CD4-positive, CD25-positive, alpha-beta regulatory T cell (primary cell): ENCODE measurements around the gene FBXW7. TPM values are rescaled to one million over a fixed set of nuclear protein-coding genes. Genes with fewer than 3 reads are reported as not detected.
A peak's percentile ranks its signal among the peaks of the same experiment; 100 is the strongest.

Experiments
- ATAC-seq, 2 donors: fragments of 150-1000 bp; cut with Tn5 transposase; one replicate each; pipeline ENCODE4 v1.10.0; 2021; ENCODE audit warnings: low read depth in 2 of 2, moderate number of reproducible peaks in 2 of 2, moderate library complexity in 1 of 2
- DNase-seq, 3 donors: peaks; one replicate each; pipeline versions ENCODE4 v3.0.0 to v3.0.0-alpha.2; 2012 to 2022; ENCODE audit warnings: mixed read lengths in 1 of 3
- H3K27ac ChIP-seq: one replicate; pipeline ENCODE4 v1.7.0; 2013; ENCODE audit warnings: mild to moderate bottlenecking, low read length; ENCODE audit not compliant: insufficient read depth, poor library complexity, severe bottlenecking
- H3K27me3 ChIP-seq: one replicate; pipeline ENCODE4 v1.7.0; 2013; ENCODE audit warnings: low read length; ENCODE audit not compliant: control insufficient read depth, insufficient read depth
- H3K36me3 ChIP-seq: one replicate; pipeline ENCODE4 v1.7.0; 2013; ENCODE audit warnings: mild to moderate bottlenecking, low read length, moderate library complexity; ENCODE audit not compliant: control insufficient read depth, insufficient read depth
- H3K4me1 ChIP-seq: 2 replicates; pipeline ENCODE4 v1.7.0; 2013; ENCODE audit warnings: mild to moderate bottlenecking, low read length; ENCODE audit not compliant: insufficient read depth, control insufficient read depth, poor library complexity, severe bottlenecking
- H3K4me3 ChIP-seq: one replicate; pipeline ENCODE4 v1.7.0; 2013; ENCODE audit warnings: low read depth, mild to moderate bottlenecking, low read length, moderate library complexity
- H3K9me3 ChIP-seq, 2 experiments: 1 replicate in 1 of 2; 2 replicates in 1 of 2; pipeline ENCODE4 v1.7.0; 2013; ENCODE audit warnings: low read length in 2 of 2, mild to moderate bottlenecking in 1 of 2, moderate library complexity in 1 of 2; ENCODE audit not compliant: control insufficient read depth in 2 of 2
- H3K27ac Mint-ChIP-seq, 3 donors: one replicate each; pipeline ENCODE4 v1.8.0; 2020 to 2022; ENCODE audit warnings: mild to moderate bottlenecking in 3 of 3, mixed read lengths in 3 of 3, moderate library complexity in 2 of 3
- H3K27me3 Mint-ChIP-seq: one replicate; pipeline ENCODE4 v1.8.0; 2022; ENCODE audit warnings: mild to moderate bottlenecking, mixed read lengths
- H3K36me3 Mint-ChIP-seq: one replicate; pipeline ENCODE4 v1.8.0; 2020; ENCODE audit warnings: mixed read lengths
- H3K4me1 Mint-ChIP-seq, 4 donors: one replicate each; pipeline ENCODE4 v1.8.0; 2020 to 2022; ENCODE audit warnings: mixed read lengths in 4 of 4, mild to moderate bottlenecking in 1 of 4
- H3K4me3 Mint-ChIP-seq, 4 donors: one replicate each; pipeline ENCODE4 v1.8.0; 2020 to 2022; ENCODE audit warnings: mild to moderate bottlenecking in 4 of 4, mixed read lengths in 4 of 4, moderate library complexity in 3 of 4
- H3K9me3 Mint-ChIP-seq, 7 donors: one replicate each; pipeline ENCODE4 v1.8.0; 2020 to 2022; ENCODE audit warnings: mixed read lengths in 7 of 7, mild to moderate bottlenecking in 3 of 7, moderate library complexity in 2 of 7
- polyA plus RNA-seq, 4 donors: library from polyadenylated mRNA; unstranded; fragments of 300-500 nt; fragmentation: Illumina TruSeq; gene quantifications; one replicate each; pipeline ENCODE4 v1.2.3, GENCODE V29; 2021
- total RNA-seq: library from RNA; stranded (reverse); gene quantifications from one replicate; pipeline ENCODE4 v1.2.3, GENCODE V29; 2022

The FBXW7 gene
- total and polyA plus RNA-seq, 5 donors from 2014 or later = 43.8 to 146 (median 49.1) TPM

GRCh38 chr4:152535360-152535902 is 461 bp downstream of the FBXW7 start:
- Histone ChIP-seq H3K4me3 (peak overlapping the region; percentile 23), H3K36me3 (peaks cover 20% of the 10 kb centered on the region), H3K4me1 (peaks cover 75% of the 10 kb centered on the region), H3K27me3 (no peaks in the 10 kb centered on the region), H3K27ac (peak overlapping the region; percentile 94), H3K9me3 (no peaks in the 10 kb centered on the region)
- Mint-ChIP-seq H3K27ac (peak overlapping the region; percentile 38 to 99 (median 98)), H3K9me3 (peaks cover 0 to 2% (median 0%) of the 10 kb centered on the region in 7 donors), H3K27me3 (no peaks in the 10 kb centered on the region), H3K4me1 (peaks cover 41 to 73% (median 55%) of the 10 kb centered on the region in 4 donors), H3K4me3 (peak overlapping the region; percentile 95 to 99 (median 96)), H3K36me3 (peaks cover 18% of the 10 kb centered on the region)
- DNase-seq (peak; percentile 24 to 39 (median 34)), ATAC-seq (peak in 1 of 2 donors; percentile 0)

GRCh38 chr4:152534541-152535359 is 1.1 kb downstream of the FBXW7 start:
- peak overlapping the region; percentile 98 for H3K4me3 ChIP-seq
- H3K4me1 Mint-ChIP-seq = peaks cover 43 to 71% (median 58%) of the 10 kb centered on the region in 4 donors
- H3K9me3 ChIP-seq = no peaks in the 10 kb centered on the region

GRCh38 chr4:152531479-152531878 is 4.4 kb downstream of the FBXW7 start:
- H3K9me3 ChIP-seq = no peaks in the 10 kb centered on the region
- Mint-ChIP-seq H3K4me1 (peaks cover 34 to 62% (median 46%) of the 10 kb centered on the region in 4 donors), H3K4me3 (peak overlapping the region in 2 of 4 donors; percentile 9 to 66), H3K36me3 (peaks cover 23% of the 10 kb centered on the region), H3K27ac (no peak overlapping the region), H3K27me3 (no peaks in the 10 kb centered on the region), H3K9me3 (peaks cover 0 to 2% (median 0%) of the 10 kb centered on the region in 7 donors)
- no peak for DNase-seq
- peak overlapping the region; percentile 61 for H3K4me3 ChIP-seq
- no peak for ATAC-seq
- no peaks in the 10 kb centered on the region for H3K27me3 ChIP-seq
- peaks cover 49% of the 10 kb centered on the region for H3K4me1 ChIP-seq
- no peak overlapping the region for H3K27ac ChIP-seq
- H3K36me3 ChIP-seq = peaks cover 18% of the 10 kb centered on the region

More at GRCh38 chr4:152534541-152535359, 1.1 kb downstream of the FBXW7 start:
- peaks cover 17% of the 10 kb centered on the region for H3K36me3 ChIP-seq
- no peaks in the 10 kb centered on the region for H3K27me3 ChIP-seq
- peak overlapping the region; percentile 94 for H3K27ac ChIP-seq
- peaks cover 72% of the 10 kb centered on the region for H3K4me1 ChIP-seq
- ATAC-seq (no peak), DNase-seq (peak; percentile 41 to 74 (median 55))
- H3K4me3 Mint-ChIP-seq = peak overlapping the region; percentile 95 to 99 (median 96)
- H3K36me3 Mint-ChIP-seq = peaks cover 21% of the 10 kb centered on the region
- no peaks in the 10 kb centered on the region for H3K27me3 Mint-ChIP-seq
- H3K9me3 Mint-ChIP-seq = peaks cover 0 to 2% (median 0%) of the 10 kb centered on the region in 7 donors
- H3K27ac Mint-ChIP-seq = peak overlapping the region; percentile 94 to 97 (median 96)

- H3K4me3 Mint-ChIP-seq = peak overlapping the region; percentile 11 to 66 (median 42)
- Histone ChIP-seq H3K4me3 (peak overlapping the region; percentile 61), H3K27me3 (no peaks in the 10 kb centered on the region), H3K9me3 (no peaks in the 10 kb centered on the region), H3K36me3 (peaks cover 18% of the 10 kb centered on the region), H3K4me1 (peaks cover 55% of the 10 kb centered on the region), H3K27ac (no peak overlapping the region)
- DNase-seq (no peak), ATAC-seq (no peak)
- no peak overlapping the region for H3K27ac Mint-ChIP-seq
- H3K9me3 Mint-ChIP-seq = peaks cover 0 to 2% (median 0%) of the 10 kb centered on the region in 7 donors
- H3K36me3 Mint-ChIP-seq = peaks cover 25% of the 10 kb centered on the region
- H3K4me1 Mint-ChIP-seq = peaks cover 42 to 70% (median 55%) of the 10 kb centered on the region in 4 donors
- no peaks in the 10 kb centered on the region for H3K27me3 Mint-ChIP-seq
Measured at GRCh38 chr4:152530600-152530999, 5.3 kb downstream of the FBXW7 start.

- Mint-ChIP-seq H3K27ac (no peak overlapping the region), H3K36me3 (peaks cover 27% of the 10 kb centered on the region), H3K4me1 (peaks cover 45 to 76% (median 59%) of the 10 kb centered on the region in 4 donors), H3K9me3 (peaks cover 0 to 2% (median 0%) of the 10 kb centered on the region in 7 donors), H3K27me3 (no peaks in the 10 kb centered on the region), H3K4me3 (peak overlapping the region in 2 of 4 donors; percentile 34 to 66)
- Histone ChIP-seq H3K27ac (no peak overlapping the region), H3K36me3 (peaks cover 18% of the 10 kb centered on the region), H3K4me1 (peaks cover 62% of the 10 kb centered on the region), H3K27me3 (no peaks in the 10 kb centered on the region), H3K4me3 (no peak overlapping the region), H3K9me3 (no peaks in the 10 kb centered on the region)
- DNase-seq = no peak
- no peak for ATAC-seq
Measured at GRCh38 chr4:152529880-152530279, 6.0 kb downstream of the FBXW7 start.

- H3K36me3 ChIP-seq = peaks cover 18% of the 10 kb centered on the region
- H3K27me3 Mint-ChIP-seq = no peaks in the 10 kb centered on the region
- no peaks in the 10 kb centered on the region for H3K9me3 Mint-ChIP-seq
- no peaks in the 10 kb centered on the region for H3K27me3 ChIP-seq
- DNase-seq (no peak), ATAC-seq (no peak)
- H3K36me3 Mint-ChIP-seq = peaks cover 24% of the 10 kb centered on the region
- H3K27ac Mint-ChIP-seq = peak overlapping the region in 1 of 3 donors; percentile 22
- H3K4me1 Mint-ChIP-seq = peaks cover 56 to 80% (median 66%) of the 10 kb centered on the region in 4 donors
- H3K4me3 ChIP-seq = no peak overlapping the region
- peaks cover 65% of the 10 kb centered on the region for H3K4me1 ChIP-seq
- no peak overlapping the region for H3K27ac ChIP-seq
- H3K9me3 ChIP-seq = no peaks in the 10 kb centered on the region
- peak overlapping the region in 2 of 4 donors; percentile 11 to 56 for H3K4me3 Mint-ChIP-seq
Measured at GRCh38 chr4:152528060-152528459, 7.8 kb downstream of the FBXW7 start.

GRCh38 chr4:152525878-152526277 is 10.0 kb downstream of the FBXW7 start:
- no peaks in the 10 kb centered on the region for H3K27me3 ChIP-seq
- no peak overlapping the region for H3K27ac ChIP-seq
- Mint-ChIP-seq H3K36me3 (peaks cover 25% of the 10 kb centered on the region), H3K27me3 (no peaks in the 10 kb centered on the region), H3K9me3 (peaks cover 0 to 1% (median 0%) of the 10 kb centered on the region in 7 donors), H3K4me3 (peak overlapping the region in 1 of 4 donors; percentile 15), H3K4me1 (peaks cover 55 to 80% (median 68%) of the 10 kb centered on the region in 4 donors), H3K27ac (peak overlapping the region in 1 of 3 donors; percentile 48)
- ATAC-seq (no peak), DNase-seq (peak in 1 of 3 donors; percentile 15)
- H3K36me3 ChIP-seq = peaks cover 15% of the 10 kb centered on the region
- H3K9me3 ChIP-seq = no peaks in the 10 kb centered on the region
- peaks cover 51% of the 10 kb centered on the region for H3K4me1 ChIP-seq
- H3K4me3 ChIP-seq = peak overlapping the region; percentile 8
